Astrocyte of the cerebellum (primary cell): Measurements from ENCODE around the gene VASN.

ENCODE experiments used
- DNase-seq: peaks from one replicate; pipeline ENCODE4 v3.0.0-alpha.2; 2011; ENCODE audit warnings: low read depth
- H3K4me3 ChIP-seq: 2 replicates; pipeline ENCODE4 v1.5.1; 2011; ENCODE audit warnings: mild to moderate bottlenecking, low read depth, low read length, moderate library complexity
- CTCF ChIP-seq: IDR thresholded peaks from 2 replicates; pipeline ENCODE4 v1.5.1; 2012; ENCODE audit warnings: low read length, low read depth, moderate library complexity, mild to moderate bottlenecking; ENCODE audit errors: missing control alignments
- in situ Hi-C: cut with HindIII; loops from 2 replicates; pipeline ENCODE4 v1.10.0; 2017; ENCODE audit warnings: low sequenced_read_pairs

The VASN gene

GRCh38 chr16:4376893-4377572 is 5.4 kb downstream of the VASN start:
- DNase-seq = no peak
- no peak overlapping the region for H3K4me3 ChIP-seq
- in situ Hi-C loops = no loop called here
- no peak for TF ChIP-seq CTCF

- TF ChIP-seq CTCF = peak; percentile 40
- no peak for DNase-seq
- H3K4me3 ChIP-seq = no peak overlapping the region
- in situ Hi-C loops = no loop called here
These were observed 6.0 kb downstream of the VASN start for GRCh38 chr16:4377573-4378154.

- DNase-seq = no peak
- in situ Hi-C loops = no loop called here
- H3K4me3 ChIP-seq = no peak overlapping the region
- TF ChIP-seq CTCF = no peak
These were observed 6.6 kb downstream of the VASN start for GRCh38 chr16:4378161-4378666.

GRCh38 chr16:4378999-4379690 is 7.5 kb downstream of the VASN start:
- in situ Hi-C loops = no loop called here
- H3K4me3 ChIP-seq = no peak overlapping the region
- no peak for DNase-seq
- TF ChIP-seq CTCF = no peak

GRCh38 chr16:4380119-4381063 is 8.7 kb downstream of the VASN start:
- no peak for DNase-seq
- TF ChIP-seq CTCF = no peak
- in situ Hi-C loops = no loop called here
- H3K4me3 ChIP-seq = no peak overlapping the region
